PC-3 (cell line): ENCODE results near the gene HSD17B3. TPM values are rescaled to one million over a fixed set of nuclear protein-coding genes. Genes with fewer than 3 reads are reported as not detected.

ENCODE experiments used
- ATAC-seq: fragments of 200-7000 bp; cut with Tn5 transposase; 2 replicates; pipeline ENCODE4 v1.9.1; 2020; ENCODE audit warnings: mild to moderate bottlenecking, moderate library complexity
- BruUV-seq: library from RNA; stranded (reverse); fragments of 400-500 nt; replicated peaks from 2 replicates; lab custom pipeline; 2021; lab: Mats Ljungman, UMichigan
- CTCF ChIA-PET: fragments of 300-600 bp; sonication (Branson Sonifier 250); formaldehyde crosslinking; loops from one replicate; lab custom pipeline; 2022; ENCODE audit warnings: antibody characterized with exemption; lab: Charles Lee
- POLR2A ChIA-PET: fragments of 300-600 bp; sonication (Branson Sonifier 250); formaldehyde crosslinking; loops from one replicate; lab custom pipeline; 2022; ENCODE audit warnings: antibody characterized with exemption; ENCODE audit not compliant: unreplicated experiment; lab: Charles Lee
- DNase-seq: peaks from one replicate; pipeline ENCODE4 v3.0.0-alpha.2; 2015
- H2AFZ ChIP-seq: fragments of 300-600 bp; sonication (generic); 2 replicates; pipeline ENCODE4 v1.6.0; 2016; ENCODE audit warnings: antibody characterized with exemption, low read length
- H3F3A ChIP-seq: fragments of 300-600 bp; sonication (generic); one replicate; pipeline ENCODE4 v1.6.0; 2017; ENCODE audit warnings: antibody characterized with exemption, low read length, control low read depth, mild to moderate bottlenecking; ENCODE audit not compliant: unreplicated experiment
- H3K27ac ChIP-seq: fragments of 300-600 bp; sonication (generic); 2 replicates; pipeline ENCODE4 v1.5.1; 2016; ENCODE audit warnings: mild to moderate bottlenecking, low read length
- H3K27me3 ChIP-seq: fragments of 300-600 bp; sonication (generic); 2 replicates; pipeline ENCODE4 v1.6.1; 2016; ENCODE audit warnings: low read length, mixed read lengths
- H3K36me3 ChIP-seq: fragments of 300-600 bp; sonication (generic); 2 replicates; pipeline ENCODE4 v1.6.1; 2016; ENCODE audit warnings: low read depth, mixed run types, low read length, mixed read lengths
- H3K4me1 ChIP-seq: fragments of 300-600 bp; sonication (generic); 2 replicates; pipeline ENCODE4 v1.5.1; 2016; ENCODE audit warnings: low read length; ENCODE audit not compliant: insufficient read depth
- H3K4me2 ChIP-seq: fragments of 300-600 bp; sonication (generic); 2 replicates; pipeline ENCODE4 v1.6.0; 2016; ENCODE audit warnings: low read length
- H3K4me3 ChIP-seq: fragments of 300-600 bp; sonication (generic); 2 replicates; pipeline ENCODE4 v1.5.1; 2016; ENCODE audit warnings: mild to moderate bottlenecking, low read length, mixed read lengths
- H3K79me2 ChIP-seq: fragments of 300-600 bp; sonication (generic); 2 replicates; pipeline ENCODE4 v1.6.1; 2017; ENCODE audit warnings: low read length, mixed read lengths
- H3K9ac ChIP-seq: fragments of 300-600 bp; sonication (generic); 2 replicates; pipeline ENCODE4 v1.6.0; 2016; ENCODE audit warnings: mild to moderate bottlenecking, low read length
- H3K9me2 ChIP-seq: fragments of 300-600 bp; sonication (generic); replicated peaks from 2 replicates; pipeline ENCODE4 v1.6.1; 2016; ENCODE audit warnings: mixed run types, low read length, mixed read lengths
- H3K9me3 ChIP-seq: fragments of 300-600 bp; sonication (generic); 2 replicates; pipeline ENCODE4 v1.6.1; 2016; ENCODE audit warnings: low read length, mixed read lengths
- H4K20me1 ChIP-seq: fragments of 300-600 bp; sonication (generic); 2 replicates; pipeline ENCODE4 v1.6.1; 2016; ENCODE audit warnings: low read length, mixed read lengths
- EZH2 ChIP-seq: fragments of 300-600 bp; sonication (generic); IDR thresholded peaks from one replicate; pipeline ENCODE4 v1.6.1; 2017; ENCODE audit warnings: antibody characterized with exemption, mild to moderate bottlenecking, low read length; ENCODE audit not compliant: unreplicated experiment
- EZH2phosphoT487 ChIP-seq: fragments of 300-600 bp; sonication (generic); IDR thresholded peaks from 2 replicates; pipeline ENCODE4 v1.6.1; 2018; ENCODE audit warnings: mild to moderate bottlenecking, antibody characterized with exemption, low read length, borderline replicate concordance
- intact Hi-C: fragments of 100-400 bp; cut with micrococcal nuclease; formaldehyde crosslinking; loops from 2 replicates; pipeline ENCODE4 v1.9.0; 2023
- total RNA-seq: library from RNA; depleted of rRNA; stranded (reverse); fragments of >200 nt; gene quantifications from 2 replicates; pipeline ENCODE4 v1.2.3, GENCODE V29; 2014
- TF ChIP-seq, protein P1 (sequence below): fragments of 300-600 bp; sonication (generic); conservative IDR thresholded peaks from 2 replicates; pipeline ENCODE4 v1.5.1; 2017; ENCODE audit warnings: antibody characterized with exemption, low read depth, mild to moderate bottlenecking, low read length

HSD17B3 gene
- total RNA-seq, 1 experiment from 2014 or later, result 0.26 TPM

DNA sequence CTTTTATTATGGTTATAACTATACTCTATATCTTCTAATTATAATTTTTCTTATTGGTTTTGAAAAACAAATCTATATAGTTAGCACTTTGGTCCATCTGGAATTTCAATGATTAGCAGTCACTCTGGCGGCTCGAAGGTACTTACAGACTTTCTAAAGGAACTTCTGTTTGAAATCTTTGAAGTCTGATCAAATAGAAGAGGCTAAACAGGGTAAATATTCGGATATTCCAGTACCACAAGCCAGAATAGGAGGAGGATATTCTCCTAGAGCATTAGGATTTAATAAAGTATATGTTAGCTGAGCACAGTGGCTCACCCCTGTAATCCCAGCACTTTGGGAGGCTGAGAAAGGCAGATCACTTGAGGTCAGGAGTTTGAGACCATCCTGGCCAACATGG is 38.7 kb upstream of the HSD17B3 start:
- no TSS peak for BruUV-seq
- intact Hi-C loops, result no loop called here

GRCh38 chr9:96338299-96338698 is 36.3 kb upstream of the HSD17B3 start:
- intact Hi-C loops, result loop anchor here (5.0 kb wide), 1 partner anchor 44 kb away; the partner anchor contains the start of gene SLC35D2
- no peak for TF ChIP-seq EZH2phosphoT487
- no peak for TF ChIP-seq EZH2
- TF ChIP-seq, protein P1, sequence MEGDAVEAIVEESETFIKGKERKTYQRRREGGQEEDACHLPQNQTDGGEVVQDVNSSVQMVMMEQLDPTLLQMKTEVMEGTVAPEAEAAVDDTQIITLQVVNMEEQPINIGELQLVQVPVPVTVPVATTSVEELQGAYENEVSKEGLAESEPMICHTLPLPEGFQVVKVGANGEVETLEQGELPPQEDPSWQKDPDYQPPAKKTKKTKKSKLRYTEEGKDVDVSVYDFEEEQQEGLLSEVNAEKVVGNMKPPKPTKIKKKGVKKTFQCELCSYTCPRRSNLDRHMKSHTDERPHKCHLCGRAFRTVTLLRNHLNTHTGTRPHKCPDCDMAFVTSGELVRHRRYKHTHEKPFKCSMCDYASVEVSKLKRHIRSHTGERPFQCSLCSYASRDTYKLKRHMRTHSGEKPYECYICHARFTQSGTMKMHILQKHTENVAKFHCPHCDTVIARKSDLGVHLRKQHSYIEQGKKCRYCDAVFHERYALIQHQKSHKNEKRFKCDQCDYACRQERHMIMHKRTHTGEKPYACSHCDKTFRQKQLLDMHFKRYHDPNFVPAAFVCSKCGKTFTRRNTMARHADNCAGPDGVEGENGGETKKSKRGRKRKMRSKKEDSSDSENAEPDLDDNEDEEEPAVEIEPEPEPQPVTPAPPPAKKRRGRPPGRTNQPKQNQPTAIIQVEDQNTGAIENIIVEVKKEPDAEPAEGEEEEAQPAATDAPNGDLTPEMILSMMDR, result no peak
- no peak overlapping the region for H2AFZ ChIP-seq
- peaks cover 21% of the 10 kb centered on the region for H3K4me1 ChIP-seq
- no peaks in the 10 kb centered on the region for H3K27me3 ChIP-seq
- H3F3A ChIP-seq, result peaks cover 4% of the 10 kb centered on the region
- DNase-seq, result no peak
- H3K9me2 ChIP-seq, result no peaks in the 10 kb centered on the region
- no peak for ATAC-seq
- CTCF ChIA-PET, result no interaction called here
- POLR2A ChIA-PET, result no interaction called here
- no peak overlapping the region for H3K4me3 ChIP-seq
- no peaks in the 10 kb centered on the region for H3K36me3 ChIP-seq
- BruUV-seq, result no TSS peak
- H3K4me2 ChIP-seq, result no peak overlapping the region
- no peaks in the 10 kb centered on the region for H3K79me2 ChIP-seq
- H3K9ac ChIP-seq, result no peak overlapping the region
- H4K20me1 ChIP-seq, result no peaks in the 10 kb centered on the region
- no peak overlapping the region for H3K27ac ChIP-seq
- H3K9me3 ChIP-seq, result no peaks in the 10 kb centered on the region

More for the DNA sequence above, 38.7 kb upstream of the HSD17B3 start:
- H3K4me3 ChIP-seq, result no peak overlapping the region
- no peak overlapping the region for H3K4me2 ChIP-seq
- no peak overlapping the region for H2AFZ ChIP-seq
- H3F3A ChIP-seq, result peaks cover 4% of the 10 kb centered on the region
- TF ChIP-seq EZH2phosphoT487 (no peak), EZH2 (no peak)
- TF ChIP-seq, protein P1, result no peak
- ATAC-seq (no peak), DNase-seq (no peak)
- peak overlapping the region; percentile 82; the same call in 1 of the 2 replicates for H3K27ac ChIP-seq
- peaks cover 29% of the 10 kb centered on the region for H3K4me1 ChIP-seq
- H3K9me2 ChIP-seq, result no peaks in the 10 kb centered on the region
- no peaks in the 10 kb centered on the region for H3K27me3 ChIP-seq
- CTCF ChIA-PET, result no interaction called here
- H3K36me3 ChIP-seq, result no peaks in the 10 kb centered on the region
- H3K9ac ChIP-seq, result no peak overlapping the region
- no peaks in the 10 kb centered on the region for H3K9me3 ChIP-seq
- no peaks in the 10 kb centered on the region for H3K79me2 ChIP-seq
- no peaks in the 10 kb centered on the region for H4K20me1 ChIP-seq
- POLR2A ChIA-PET, result no interaction called here

DNA sequence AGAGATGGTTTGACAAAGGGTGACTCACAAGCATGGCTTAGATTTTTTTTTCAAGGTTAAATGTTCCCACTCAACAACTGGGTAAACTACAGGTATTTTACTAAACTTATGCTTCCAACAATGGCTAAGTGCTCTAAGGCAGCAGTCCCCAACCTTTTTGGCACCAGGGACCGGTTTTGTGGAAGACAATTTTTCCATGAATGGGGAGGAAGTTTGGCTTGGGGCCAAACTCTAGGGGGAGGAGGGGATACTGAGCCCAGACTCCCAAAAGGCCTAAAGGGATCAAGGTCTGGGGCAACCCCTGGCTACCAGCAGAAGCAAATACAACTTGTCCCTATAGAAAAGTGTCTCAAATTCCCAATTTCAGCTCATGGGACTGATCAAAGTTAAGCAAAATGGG is 32.0 kb upstream of the HSD17B3 start:
- BruUV-seq, result no TSS peak
- DNase-seq (no peak), ATAC-seq (no peak)
- Histone ChIP-seq H4K20me1 (no peaks in the 10 kb centered on the region), H3K27ac (no peak overlapping the region), H3K79me2 (no peaks in the 10 kb centered on the region), H2AFZ (no peak overlapping the region), H3K36me3 (no peaks in the 10 kb centered on the region), H3K4me3 (no peak overlapping the region), H3K9me3 (no peaks in the 10 kb centered on the region), H3F3A (no peaks in the 10 kb centered on the region), H3K9ac (no peak overlapping the region), H3K9me2 (no peaks in the 10 kb centered on the region), H3K27me3 (no peaks in the 10 kb centered on the region), H3K4me2 (0 out of 2 replicates have a peak overlapping the region, but pooled peaks have one; percentile 4), H3K4me1 (peaks cover 23% of the 10 kb centered on the region)
- intact Hi-C loops, result no loop called here
- CTCF ChIA-PET, result no interaction called here
- POLR2A ChIA-PET, result no interaction called here
- TF ChIP-seq, protein P1, result no peak
- no peak for TF ChIP-seq EZH2
- TF ChIP-seq EZH2phosphoT487, result no peak
